HG03064 (cell line): Measurements from ENCODE around the gene PPP1CB.
"Not testable (repeated sequence)": the region's sequence is repeated elsewhere in the genome, so short reads cannot be mapped to it uniquely, and the experiment has no call there.

Experiments
- ATAC-seq: cut with Tn5 transposase; IDR thresholded peaks from one replicate; pipeline ENCODE4 v1.9.1; 2021; ENCODE audit warnings: low read depth; ENCODE audit not compliant: unreplicated experiment

Gene PPP1CB

GRCh38 chr2:28742619-28743018 lies 9.0 kb upstream of the PPP1CB start:
- ATAC-seq = not testable (repeated sequence)

GRCh38 chr2:28745225-28745624 lies 6.4 kb upstream of the PPP1CB start:
- ATAC-seq = no peak

GRCh38 chr2:28745876-28746275 lies 5.8 kb upstream of the PPP1CB start:
- no peak for ATAC-seq

GRCh38 chr2:28746429-28747111 lies 5.1 kb upstream of the PPP1CB start:
- ATAC-seq = no peak

GRCh38 chr2:28747714-28748113 lies 3.9 kb upstream of the PPP1CB start:
- ATAC-seq = no peak

- ATAC-seq = no peak
Measured at GRCh38 chr2:28748176-28748575, 3.5 kb upstream of the PPP1CB start.

- no peak for ATAC-seq
Measured at GRCh38 chr2:28748941-28749340, 2.7 kb upstream of the PPP1CB start.

- ATAC-seq = no peak
Measured at GRCh38 chr2:28749526-28749925, 2.1 kb upstream of the PPP1CB start.

GRCh38 chr2:28750316-28751251 lies 1.0 kb upstream of the PPP1CB start:
- ATAC-seq = no peak

GRCh38 chr2:28751956-28752630 lies 463 bp downstream of the PPP1CB start:
- peak; percentile 22 for ATAC-seq

- ATAC-seq = no peak
Measured at GRCh38 chr2:28752631-28753376, 1.2 kb downstream of the PPP1CB start.

- ATAC-seq = no peak
Measured at GRCh38 chr2:28754321-28754720, 2.7 kb downstream of the PPP1CB start.

GRCh38 chr2:28755421-28755820 lies 3.8 kb downstream of the PPP1CB start:
- ATAC-seq = no peak

GRCh38 chr2:28758459-28758858 lies 6.8 kb downstream of the PPP1CB start:
- ATAC-seq = no peak

GRCh38 chr2:28761420-28761819 lies 9.8 kb downstream of the PPP1CB start:
- ATAC-seq = no peak

GRCh38 chr2:28764909-28765711 lies 13.5 kb downstream of the PPP1CB start:
- no peak for ATAC-seq

GRCh38 chr2:28766070-28766469 lies 14.4 kb downstream of the PPP1CB start:
- no peak for ATAC-seq

GRCh38 chr2:28767337-28767736 lies 15.7 kb downstream of the PPP1CB start:
- ATAC-seq = no peak

GRCh38 chr2:28768422-28768821 lies 16.8 kb downstream of the PPP1CB start:
- no peak for ATAC-seq

GRCh38 chr2:28768952-28769351 lies 17.3 kb downstream of the PPP1CB start:
- no peak for ATAC-seq
